Stomach (tissue), 9 donors: Measurements from ENCODE around the gene HINFP. TPM values are rescaled to one million over a fixed set of nuclear protein-coding genes. Genes with fewer than 3 reads are reported as not detected.

Source experiments
- DNase-seq, 2 donors: peaks; one replicate each; pipeline versions ENCODE4 v3.0.0 to v3.0.0-alpha.2; 2013 to 2019
- H3K27ac ChIP-seq, 5 donors: fragments of 200-600 bp in 4 of 5; sonication (generic) in 4 of 5; one replicate each; pipeline ENCODE4 v1.5.1; 2013 to 2019; ENCODE audit warnings: mild to moderate bottlenecking in 1 of 5, moderate library complexity in 1 of 5
- H3K27me3 ChIP-seq, 3 donors: fragments of 200-600 bp; sonication (generic); one replicate each; pipeline ENCODE4 v1.5.1; 2017 to 2019; ENCODE audit warnings: mixed run types in 1 of 3
- H3K36me3 ChIP-seq, 4 donors: fragments of 200-600 bp; sonication (generic); 1 replicate in 3 of 4; 2 replicates in 1 of 4; pipeline ENCODE4 v1.5.1; 2016 to 2019
- H3K4me1 ChIP-seq, 4 donors: fragments of 200-600 bp; sonication (generic); one replicate each; pipeline ENCODE4 v1.5.1; 2016 to 2019
- H3K4me3 ChIP-seq, 4 donors: fragments of 200-600 bp; sonication (generic) in 3 of 4; one replicate each; pipeline ENCODE4 v1.5.1; 2016 to 2019; ENCODE audit warnings: mild to moderate bottlenecking in 1 of 4
- H3K9me3 ChIP-seq, 4 donors: fragments of 200-600 bp; sonication (generic); one replicate each; pipeline ENCODE4 v1.5.1; 2016 to 2019
- EP300 ChIP-seq: sonication (generic); formaldehyde crosslinking; IDR thresholded peaks from one replicate; pipeline ENCODE4 v1.6.1; 2017; ENCODE audit warnings: antibody characterized with exemption
- POLR2A ChIP-seq, 4 donors: fragments of 450-650 bp; IDR thresholded peaks; one replicate each; pipeline ENCODE4 v1.6.1; 2016; ENCODE audit warnings: antibody characterized with exemption in 4 of 4, control low read depth in 2 of 4, mild to moderate bottlenecking in 1 of 4, moderate library complexity in 1 of 4
- POLR2AphosphoS5 ChIP-seq, 3 donors: sonication (generic); formaldehyde crosslinking; IDR thresholded peaks; one replicate each; pipeline ENCODE4 v1.6.1; 2016; ENCODE audit warnings: antibody characterized with exemption in 3 of 3
- WGBS, 5 donors: extraction: QIAGEN DNeasy Blood & Tissue Kit in 3 of 5; methylation state at CpG; one replicate each; pipeline versions ENCODE4 v1.1.5 to v1.1.7; 2013 to 2018; 5-methylcytosine and 5-hydroxymethylcytosine counted together
- intact Hi-C: fragments of 100-400 bp; cut with DNase I; formaldehyde crosslinking; loops from one replicate; pipeline ENCODE4 v1.15.1; 2023; ENCODE audit warnings: low total_unique reads
- polyA plus RNA-seq, 3 donors: library from polyadenylated mRNA; stranded (reverse); fragments of 200-250 nt; gene quantifications; one replicate each; pipeline ENCODE4 v1.2.3, GENCODE V29; 2013
- total RNA-seq, 5 donors: library from RNA; depleted of rRNA; stranded (reverse); fragments of >200 nt; gene quantifications; one replicate each; pipeline versions ENCODE4 v1.1.0 to v1.2.3, GENCODE V29; 2014 to 2016
- TF ChIP-seq, protein P1 (sequence below), 7 experiments: fragments of 450-650 bp in 4 of 7; fragments of 200-600 bp in 3 of 7; sonication (generic) in 3 of 7; IDR thresholded peaks; one replicate each; pipeline ENCODE4 v1.5.1; 2016 to 2019; ENCODE audit warnings: antibody characterized with exemption in 7 of 7, control low read depth in 2 of 7, mild to moderate bottlenecking in 1 of 7
- donor health status: healthy with polysubstance abuse.
- donor health status: Bipolar disorder and iron deficiency.
- donor health status: healthy.

The HINFP gene
- total and polyA plus RNA-seq, 8 donors: 9.2 to 80.8 (median 27.5) TPM

DNA sequence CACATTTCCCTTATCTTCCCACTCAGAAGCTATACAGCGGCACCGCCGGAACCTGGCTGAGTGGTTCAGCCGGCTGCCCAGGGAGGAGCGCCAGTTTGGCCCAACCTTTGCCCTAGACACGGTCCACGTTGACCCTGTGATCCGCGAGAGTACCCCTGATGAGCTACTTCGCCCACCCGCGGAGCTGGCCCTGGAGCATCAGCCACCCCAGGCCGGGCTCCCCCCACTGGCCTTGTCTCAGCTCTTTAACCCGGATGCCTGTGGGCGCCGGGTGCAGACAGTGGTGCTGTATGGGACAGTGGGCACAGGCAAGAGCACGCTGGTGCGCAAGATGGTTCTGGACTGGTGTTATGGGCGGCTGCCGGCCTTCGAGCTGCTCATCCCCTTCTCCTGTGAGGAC is 52.1 kb downstream of the HINFP start:
- no peaks in the 10 kb centered on the region for H3K27me3 ChIP-seq
- TF ChIP-seq POLR2AphosphoS5 (IDR thresholded peaks at IDR 0.05) (no peak), POLR2A (IDR thresholded peaks at IDR 0.05) (no peak), EP300 (no peak)
- TF ChIP-seq, protein P1, sequence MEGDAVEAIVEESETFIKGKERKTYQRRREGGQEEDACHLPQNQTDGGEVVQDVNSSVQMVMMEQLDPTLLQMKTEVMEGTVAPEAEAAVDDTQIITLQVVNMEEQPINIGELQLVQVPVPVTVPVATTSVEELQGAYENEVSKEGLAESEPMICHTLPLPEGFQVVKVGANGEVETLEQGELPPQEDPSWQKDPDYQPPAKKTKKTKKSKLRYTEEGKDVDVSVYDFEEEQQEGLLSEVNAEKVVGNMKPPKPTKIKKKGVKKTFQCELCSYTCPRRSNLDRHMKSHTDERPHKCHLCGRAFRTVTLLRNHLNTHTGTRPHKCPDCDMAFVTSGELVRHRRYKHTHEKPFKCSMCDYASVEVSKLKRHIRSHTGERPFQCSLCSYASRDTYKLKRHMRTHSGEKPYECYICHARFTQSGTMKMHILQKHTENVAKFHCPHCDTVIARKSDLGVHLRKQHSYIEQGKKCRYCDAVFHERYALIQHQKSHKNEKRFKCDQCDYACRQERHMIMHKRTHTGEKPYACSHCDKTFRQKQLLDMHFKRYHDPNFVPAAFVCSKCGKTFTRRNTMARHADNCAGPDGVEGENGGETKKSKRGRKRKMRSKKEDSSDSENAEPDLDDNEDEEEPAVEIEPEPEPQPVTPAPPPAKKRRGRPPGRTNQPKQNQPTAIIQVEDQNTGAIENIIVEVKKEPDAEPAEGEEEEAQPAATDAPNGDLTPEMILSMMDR (IDR thresholded peaks at IDR 0.05): no peak
- 85 to 91% (median 89%) methylated on average over 19 to 21 of the region's 21 CpGs for WGBS, 5 donors
- DNase-seq: no peak
- no peak overlapping the region for H3K27ac ChIP-seq
- no peak overlapping the region for H3K4me3 ChIP-seq
- no peaks in the 10 kb centered on the region for H3K9me3 ChIP-seq
- peaks cover 5 to 24% (median 10%) of the 10 kb centered on the region in 4 donors for H3K4me1 ChIP-seq
- H3K36me3 ChIP-seq: peaks cover 14 to 56% (median 44%) of the 10 kb centered on the region in 4 donors
- intact Hi-C loops: no loop called here

DNA sequence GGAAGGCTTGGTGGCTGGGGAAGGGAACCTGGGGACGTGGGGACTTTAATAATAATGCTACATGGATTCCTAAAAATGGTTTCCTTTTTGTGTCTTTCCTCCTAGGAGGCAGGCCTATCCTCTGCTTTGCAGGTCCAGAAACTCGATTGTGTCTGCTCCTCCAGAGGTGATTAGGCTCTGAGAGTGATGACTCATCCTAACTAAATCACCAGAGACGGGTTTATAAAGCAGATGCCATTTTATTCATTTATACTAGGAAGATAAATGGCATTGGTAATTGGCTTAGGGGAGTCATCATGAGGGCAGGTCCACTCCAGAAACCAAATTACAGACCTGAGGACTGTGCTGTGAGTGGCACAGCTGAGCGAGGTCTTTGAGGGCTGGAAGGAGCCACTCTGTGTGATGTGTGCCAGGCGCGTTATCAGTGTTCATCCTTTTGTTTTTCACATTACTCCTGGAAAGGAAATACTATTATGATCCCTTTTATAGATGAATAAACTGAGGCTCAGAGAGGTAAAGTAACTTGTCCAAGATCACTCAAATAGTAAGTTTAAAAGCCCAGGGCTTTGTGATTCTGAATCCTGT is 54.2 kb downstream of the HINFP start:
- TF ChIP-seq EP300: no peak
- no peak for TF ChIP-seq POLR2A (IDR thresholded peaks at IDR 0.05)
- no peak for TF ChIP-seq POLR2AphosphoS5 (IDR thresholded peaks at IDR 0.05)
- TF ChIP-seq, protein P1 (IDR thresholded peaks at IDR 0.05): no peak
- peaks cover 20 to 68% (median 56%) of the 10 kb centered on the region in 4 donors for H3K36me3 ChIP-seq
- no peak overlapping the region for H3K4me3 ChIP-seq
- no peaks in the 10 kb centered on the region for H3K27me3 ChIP-seq
- no peaks in the 10 kb centered on the region for H3K9me3 ChIP-seq
- H3K27ac ChIP-seq: no peak overlapping the region
- intact Hi-C loops: no loop called here
- peak in 1 of 2 donors; percentile 19 for DNase-seq
- 63 to 71% (median 69%) methylated on average over 6 of the region's 6 CpGs for WGBS, 5 donors
- peaks cover 0 to 10% (median under 1%) of the 10 kb centered on the region in 4 donors for H3K4me1 ChIP-seq

DNA sequence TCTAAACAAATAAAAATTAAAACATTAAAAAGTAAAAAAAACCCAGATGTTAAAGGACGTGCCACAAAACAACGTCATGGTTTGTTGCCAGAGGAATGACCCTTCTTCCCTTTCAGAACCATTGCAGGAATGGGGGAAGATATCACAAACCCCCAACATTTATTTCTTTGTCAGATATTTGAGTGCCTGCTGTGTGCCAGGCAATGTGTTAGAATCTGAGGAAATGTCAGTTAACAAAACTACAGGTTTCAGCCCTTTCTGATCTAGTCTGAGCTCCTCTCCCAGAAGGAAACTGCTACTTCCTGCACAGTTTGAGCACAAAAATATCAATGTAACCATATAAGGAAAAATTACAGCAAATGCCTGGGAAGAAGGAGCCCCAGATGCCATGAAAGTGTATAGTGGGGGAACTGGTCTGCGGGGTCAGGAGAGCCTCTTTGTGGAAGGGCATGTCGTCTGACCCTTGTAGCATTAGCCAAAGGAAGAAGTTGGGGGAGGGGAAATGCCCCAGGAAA is 56.8 kb downstream of the HINFP start:
- intact Hi-C loops: no loop called here
- H3K27me3 ChIP-seq: no peaks in the 10 kb centered on the region
- 65 to 78% (median 69%) methylated on average over 4 of the region's 4 CpGs for WGBS, 5 donors

DNA sequence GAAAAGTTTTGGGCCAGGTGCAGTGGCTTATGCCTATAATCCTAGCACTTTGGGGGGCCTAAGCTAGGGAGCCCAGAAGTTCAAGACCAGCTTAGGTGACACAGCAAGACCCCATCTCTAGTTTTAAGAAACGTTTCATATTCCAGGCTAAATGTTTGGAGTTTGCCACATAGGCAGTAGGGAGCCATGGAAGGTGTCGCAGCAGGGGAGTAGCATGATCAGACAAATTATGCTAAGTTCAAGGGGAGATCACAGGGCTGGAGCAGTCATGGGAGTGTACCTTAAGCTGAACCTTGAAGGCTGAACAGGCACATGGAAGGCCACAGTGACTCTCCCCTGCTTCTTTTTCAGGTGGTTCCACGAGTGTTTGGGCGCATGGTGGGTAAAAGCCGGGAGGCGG is 58.0 kb downstream of the HINFP start:
- intact Hi-C loops: no loop called here
- Histone ChIP-seq H3K27me3 (no peaks in the 10 kb centered on the region), H3K27ac (no peak overlapping the region), H3K9me3 (no peaks in the 10 kb centered on the region), H3K36me3 (peaks cover 11 to 85% (median 70%) of the 10 kb centered on the region in 4 donors), H3K4me1 (peaks cover 0 to 10% (median 0%) of the 10 kb centered on the region in 4 donors), H3K4me3 (no peak overlapping the region)
- no peak for TF ChIP-seq EP300
- no peak for TF ChIP-seq POLR2AphosphoS5 (IDR thresholded peaks at IDR 0.05)
- TF ChIP-seq, protein P1 (IDR thresholded peaks at IDR 0.05): no peak
- TF ChIP-seq POLR2A (IDR thresholded peaks at IDR 0.05): no peak
- 92 to 96% (median 96%) methylated on average over 6 of the region's 6 CpGs for WGBS, 5 donors
- DNase-seq: no peak

More for the DNA sequence above, 56.8 kb downstream of the HINFP start:
- no peaks in the 10 kb centered on the region for H3K9me3 ChIP-seq
- no peak overlapping the region for H3K4me3 ChIP-seq
- peaks cover 20 to 88% (median 75%) of the 10 kb centered on the region in 4 donors for H3K36me3 ChIP-seq
- DNase-seq: no peak
- TF ChIP-seq, protein P1 (IDR thresholded peaks at IDR 0.05): no peak
- TF ChIP-seq POLR2A (IDR thresholded peaks at IDR 0.05): no peak
- no peak for TF ChIP-seq EP300
- TF ChIP-seq POLR2AphosphoS5 (IDR thresholded peaks at IDR 0.05): no peak
- H3K27ac ChIP-seq: no peak overlapping the region
- H3K4me1 ChIP-seq: peaks cover 0 to 10% (median 0%) of the 10 kb centered on the region in 4 donors
